ENCODE data around the gene MARCHF3.

The MARCHF3 gene

DNA sequence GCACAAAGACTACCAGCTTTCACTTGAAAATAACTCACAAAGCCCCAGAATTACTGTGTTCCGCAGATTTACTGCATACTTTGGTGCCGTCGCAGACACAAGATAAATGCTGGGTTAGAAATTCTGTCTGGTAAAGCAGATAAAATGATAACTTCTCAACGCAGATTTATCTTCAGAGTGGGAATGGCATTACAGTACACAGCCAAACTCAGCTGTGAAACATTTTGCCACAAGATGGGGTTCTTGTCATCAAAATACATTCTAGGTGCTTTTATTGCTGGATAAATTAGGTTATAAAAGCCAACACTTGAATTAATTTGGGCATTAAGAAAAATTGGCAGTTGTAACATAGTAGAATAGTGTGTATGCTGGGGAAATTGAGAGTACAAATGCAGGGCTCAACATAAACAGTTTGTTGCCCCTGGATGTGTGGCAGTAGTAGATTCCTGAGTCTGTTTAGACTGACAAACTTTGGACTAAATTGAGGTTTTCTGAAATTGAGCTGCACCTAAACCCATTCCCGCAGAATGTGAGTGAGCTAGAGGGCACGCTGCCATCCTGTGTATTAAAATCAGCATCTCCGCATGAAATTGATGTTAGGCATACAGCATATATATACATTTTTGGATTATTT, 192.3 kb downstream of the MARCHF3 start:
- TF ChIP-seq POLR2A (IDR thresholded peaks at IDR 0.05; ENCODE audit: low read length): no peak
- DNase-seq: peak; percentile 60 to 66

DNA sequence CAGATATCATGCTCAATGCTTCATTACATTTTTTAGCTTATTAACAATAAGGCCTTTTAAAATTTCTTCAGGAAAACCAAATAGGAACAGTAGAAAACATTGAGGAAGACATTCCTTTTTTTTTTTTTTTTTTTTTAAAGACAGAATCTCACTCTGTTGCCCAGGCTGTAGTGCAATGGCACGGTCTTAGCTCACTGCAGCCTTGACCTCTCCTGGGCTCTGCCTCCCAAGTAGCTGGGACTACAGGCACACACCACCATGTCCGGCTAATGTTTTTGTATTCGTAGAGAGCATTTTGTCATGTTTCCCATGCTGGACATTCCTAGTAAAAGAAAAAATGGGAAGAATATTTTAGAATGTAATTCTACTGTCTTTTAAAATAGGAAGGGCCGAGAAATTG, 193.1 kb downstream of the MARCHF3 start:
- no peak for DNase-seq
- TF ChIP-seq POLR2A (IDR thresholded peaks at IDR 0.05; ENCODE audit: low read length): no peak
- no peak for TF ChIP-seq GATA1 (IDR thresholded peaks at IDR 0.05; ENCODE audit: low read depth, low read length)

DNA sequence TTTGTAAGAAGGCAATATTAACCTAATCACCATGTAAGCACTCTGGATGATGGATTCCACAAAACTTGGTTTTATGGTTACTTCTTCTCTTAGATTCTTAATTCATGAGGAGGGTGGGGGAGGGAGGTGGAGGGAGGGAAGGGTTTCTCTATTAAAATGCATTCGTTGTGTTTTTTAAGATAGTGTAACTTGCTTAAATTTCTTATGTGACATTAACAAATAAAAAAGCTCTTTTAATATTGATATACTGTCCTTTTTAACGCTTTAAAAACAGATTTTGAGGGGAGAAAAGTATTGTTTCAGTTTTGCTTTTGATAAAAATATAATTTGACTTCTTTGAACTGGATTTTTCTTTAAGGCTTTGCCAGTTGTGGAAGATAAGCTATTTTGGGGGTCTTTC, 193.6 kb downstream of the MARCHF3 start:
- TF ChIP-seq POLR2A (IDR thresholded peaks at IDR 0.05; ENCODE audit: low read length): no peak
- TF ChIP-seq GATA1 (IDR thresholded peaks at IDR 0.05; ENCODE audit: low read depth, low read length): no peak
- no peak for DNase-seq

DNA sequence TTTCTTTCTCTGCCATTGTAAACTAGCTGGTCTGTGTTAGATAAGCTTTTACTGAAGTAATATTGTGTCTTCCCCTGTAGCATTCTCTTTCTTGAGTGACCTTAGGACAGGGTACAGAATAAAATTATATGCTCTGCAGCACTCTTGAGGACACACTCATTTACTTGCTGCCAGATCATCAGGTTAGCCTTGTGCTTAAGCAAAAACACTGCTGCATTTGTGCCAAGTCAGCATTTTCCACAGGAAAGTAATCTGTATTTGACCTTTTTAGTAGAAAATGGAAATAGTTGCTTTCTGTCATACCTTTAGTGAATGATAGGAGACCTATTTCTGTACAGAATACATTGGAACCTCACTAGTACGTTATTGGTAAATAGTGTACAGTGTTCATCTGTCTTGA, 199.2 kb downstream of the MARCHF3 start:
- TF ChIP-seq POLR2A (IDR thresholded peaks at IDR 0.05; ENCODE audit: low read length) (no peak), GATA1 (IDR thresholded peaks at IDR 0.05; ENCODE audit: low read depth, low read length) (no peak)
- no peak for DNase-seq

DNA sequence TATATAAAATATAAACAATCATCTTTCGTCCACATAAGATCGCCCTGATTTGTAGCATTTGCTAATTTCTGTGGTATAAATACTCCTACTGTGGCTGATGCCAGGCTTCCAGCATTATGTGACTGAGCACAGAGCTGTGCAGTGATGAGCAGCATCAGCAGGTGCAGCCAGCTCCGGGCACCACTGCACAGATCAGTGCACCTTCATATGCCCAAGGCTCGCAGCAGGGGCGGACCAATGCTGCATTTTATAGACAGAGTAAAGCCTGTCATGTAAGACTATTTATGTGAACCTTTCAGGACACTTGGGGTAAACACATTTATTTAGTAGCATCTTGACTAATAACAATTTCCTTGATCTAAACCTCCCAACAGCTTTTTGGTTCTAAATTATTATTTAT, 200.3 kb downstream of the MARCHF3 start:
- TF ChIP-seq POLR2A (IDR thresholded peaks at IDR 0.05; ENCODE audit: low read length) (no peak), GATA1 (IDR thresholded peaks at IDR 0.05; ENCODE audit: low read depth, low read length) (no peak)
- DNase-seq: no peak

DNA sequence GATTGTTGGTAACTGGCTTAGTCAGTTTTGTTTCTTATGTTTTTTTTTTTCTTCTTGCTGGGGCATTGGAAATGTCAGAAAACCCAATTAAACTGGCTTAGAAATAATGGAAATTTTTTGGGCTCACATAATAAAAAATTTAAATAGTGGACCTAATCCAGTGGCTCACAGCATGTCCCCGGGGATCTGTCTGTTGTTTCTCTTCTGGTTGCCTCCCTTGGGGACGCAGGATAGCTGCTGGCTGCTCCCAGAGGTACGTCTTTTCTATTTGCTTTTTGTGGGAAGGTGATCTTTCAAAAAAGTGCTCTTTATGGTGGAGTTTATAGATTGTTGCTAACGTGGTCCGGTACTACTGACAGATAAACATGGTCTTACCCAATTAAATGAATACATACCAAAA, 201.3 kb downstream of the MARCHF3 start:
- DNase-seq: no peak
- no peak for TF ChIP-seq GATA1 (IDR thresholded peaks at IDR 0.05; ENCODE audit: low read depth, low read length)
- no peak for TF ChIP-seq POLR2A (IDR thresholded peaks at IDR 0.05; ENCODE audit: low read length)

DNA sequence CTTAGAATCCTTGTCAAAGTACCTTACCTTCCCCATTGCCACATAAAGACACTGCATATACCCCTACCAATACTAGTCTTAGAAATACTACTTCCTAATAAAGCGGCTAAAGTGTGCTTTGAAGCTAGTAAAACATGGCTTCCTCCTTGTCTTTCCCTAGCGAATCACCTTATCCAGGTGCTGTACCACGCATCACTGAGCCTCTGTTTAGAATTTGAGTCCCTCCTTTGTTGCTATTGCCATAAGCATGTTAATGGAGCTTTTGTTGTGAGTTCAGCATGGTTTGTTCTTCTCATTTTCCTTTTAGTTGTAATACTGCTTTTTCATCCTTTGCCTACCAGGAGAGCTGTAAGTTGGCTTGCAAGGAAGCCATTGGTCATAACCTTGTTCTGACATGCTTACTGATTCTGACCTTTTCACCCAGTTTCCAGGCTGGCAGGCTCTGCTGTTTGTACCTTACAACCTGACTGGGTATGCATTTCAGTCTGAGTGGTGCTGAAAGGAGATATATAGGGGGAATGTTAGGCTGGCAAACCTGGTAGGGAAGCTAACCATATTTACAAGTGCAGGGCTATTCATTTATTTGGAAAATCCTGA, 203.6 kb downstream of the MARCHF3 start:
- DNase-seq: no peak

DNA sequence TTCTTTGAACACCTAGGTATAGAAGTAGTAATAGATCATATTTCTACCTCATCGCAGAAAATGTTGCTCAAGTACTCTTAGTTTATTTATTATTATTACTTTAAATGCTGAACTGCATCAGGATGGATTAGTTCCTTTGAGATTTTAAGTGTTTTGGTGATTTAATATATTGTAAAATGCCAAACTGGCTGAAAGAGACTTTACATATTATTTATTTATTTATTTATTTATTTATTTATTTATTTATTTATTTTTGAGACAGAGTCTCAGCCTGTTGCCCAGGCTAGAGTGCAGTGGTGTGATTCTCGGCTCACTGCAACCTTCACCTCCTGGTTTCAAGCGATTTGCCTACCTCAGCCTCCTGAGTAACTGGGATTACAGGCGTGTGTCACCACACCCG, 211.1 kb downstream of the MARCHF3 start:
- no peak for TF ChIP-seq POLR2A (IDR thresholded peaks at IDR 0.05; ENCODE audit: low read length)
- TF ChIP-seq GATA1 (IDR thresholded peaks at IDR 0.05; ENCODE audit: low read depth, low read length): no peak

More for the DNA sequence above, 203.6 kb downstream of the MARCHF3 start:
- TF ChIP-seq POLR2A (IDR thresholded peaks at IDR 0.05; ENCODE audit: low read length): no peak
- TF ChIP-seq GATA1 (IDR thresholded peaks at IDR 0.05; ENCODE audit: low read depth, low read length): no peak

DNA sequence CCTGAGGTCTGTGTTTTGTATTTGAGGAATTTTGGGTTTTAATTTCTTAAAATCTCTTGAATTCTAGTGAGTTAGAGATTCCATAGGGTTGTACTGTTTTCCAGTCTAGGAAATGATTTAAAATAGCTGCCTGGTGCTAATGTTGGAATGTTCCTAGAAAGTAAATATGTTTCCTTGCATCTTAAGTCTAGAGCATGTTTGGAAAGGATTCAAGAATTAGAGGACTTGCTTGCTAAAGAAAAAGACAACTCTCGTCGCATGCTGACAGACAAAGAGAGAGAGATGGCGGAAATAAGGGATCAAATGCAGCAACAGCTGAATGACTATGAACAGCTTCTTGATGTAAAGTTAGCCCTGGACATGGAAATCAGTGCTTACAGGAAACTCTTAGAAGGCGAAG, 211.6 kb downstream of the MARCHF3 start:
- no peak for DNase-seq
- TF ChIP-seq GATA1 (IDR thresholded peaks at IDR 0.05; ENCODE audit: low read depth, low read length) (no peak), POLR2A (IDR thresholded peaks at IDR 0.05; ENCODE audit: low read length) (no peak)

More for the DNA sequence above, 211.1 kb downstream of the MARCHF3 start:
- DNase-seq: no peak

All from erythroblast (primary cell).